ENCODE data around the gene ICE1. TPM values are rescaled to one million over a fixed set of nuclear protein-coding genes. Genes with fewer than 3 reads are reported as not detected.

The ICE1 gene
- total and polyA plus RNA-seq, 4 donors: 4.1 to 18.8 (median 9.5) TPM

- peaks cover 0 to 16% (median 14%) of the 10 kb centered on the region in 4 donors for H3K4me1 ChIP-seq (ENCODE audit: control insufficient read depth in 4 of 4, insufficient read depth in 4 of 4, low read length in 3 of 4)
- TF ChIP-seq TAF1 (conservative IDR thresholded peaks at IDR 0.05) (no peak), SP1 (IDR thresholded peaks at IDR 0.05) (no peak), EGR1 (IDR thresholded peaks at IDR 0.05; ENCODE audit: low read depth in 2 of 2) (no peak)
- WGBS: 76% methylated on average over 2 of the region's 2 CpGs
- H3K9me3 ChIP-seq (ENCODE audit: control insufficient read depth in 4 of 4, low read length in 3 of 4): no peaks in the 10 kb centered on the region
- DNase-seq (ENCODE audit: low spot score): no peak
- H3K36me3 ChIP-seq (ENCODE audit: control insufficient read depth in 4 of 4, insufficient read depth in 3 of 4, low read depth in 1 of 4, low read length in 3 of 4): no peaks in the 10 kb centered on the region
- H3K9ac ChIP-seq (ENCODE audit: low read depth in 1 of 2, low read length in 2 of 2): no peak overlapping the region
- H3K27me3 ChIP-seq (ENCODE audit: control insufficient read depth in 4 of 4, insufficient read depth in 4 of 4, low read length in 3 of 4): no peaks in the 10 kb centered on the region
- H3K4me3 ChIP-seq (ENCODE audit: low read depth in 1 of 3, low read length in 3 of 3): no peak overlapping the region
- no peak overlapping the region for H3K27ac ChIP-seq (ENCODE audit: low read depth in 1 of 2, low read length in 2 of 2)
Observed at GRCh38 chr5:5416733-5417132, 5.7 kb upstream of the ICE1 start.

DNA sequence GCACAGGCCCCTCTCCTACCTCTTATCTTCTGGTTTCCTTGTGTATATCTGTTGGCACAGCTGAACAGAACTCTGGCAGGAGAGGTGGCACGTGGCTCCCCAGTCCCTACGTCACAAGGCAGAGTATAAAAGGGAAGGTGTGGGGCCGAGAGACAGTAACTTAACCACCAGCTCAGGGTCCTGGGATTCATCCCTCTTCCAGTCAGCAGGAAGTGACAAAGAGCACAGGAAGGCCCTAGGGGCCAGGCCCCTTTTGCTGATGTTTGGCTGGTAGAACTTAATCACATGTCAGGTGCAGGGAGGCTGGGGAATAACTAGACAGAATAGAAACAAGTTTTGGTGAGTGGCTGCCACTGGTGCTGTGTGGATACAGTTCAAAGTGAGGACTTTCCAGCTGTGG is 4.5 kb upstream of the ICE1 start:
- TF ChIP-seq RXRA (IDR thresholded peaks at IDR 0.05) (no peak), HNF4A (conservative IDR thresholded peaks at IDR 0.05) (no peak), RAD21 (IDR thresholded peaks at IDR 0.05) (no peak), SP1 (IDR thresholded peaks at IDR 0.05) (no peak)

GRCh38 chr5:5418764-5419163 is 3.7 kb upstream of the ICE1 start:
- Histone ChIP-seq H3K27ac (ENCODE audit: low read depth in 1 of 2, low read length in 2 of 2) (no peak overlapping the region), H3K9me3 (ENCODE audit: control insufficient read depth in 4 of 4, low read length in 3 of 4) (no peaks in the 10 kb centered on the region), H3K4me1 (ENCODE audit: control insufficient read depth in 4 of 4, insufficient read depth in 4 of 4, low read length in 3 of 4) (peaks cover 0 to 26% (median 21%) of the 10 kb centered on the region in 4 donors), H3K4me3 (ENCODE audit: low read depth in 1 of 3, low read length in 3 of 3) (no peak overlapping the region), H3K27me3 (ENCODE audit: control insufficient read depth in 4 of 4, insufficient read depth in 4 of 4, low read length in 3 of 4) (no peaks in the 10 kb centered on the region), H3K36me3 (ENCODE audit: control insufficient read depth in 4 of 4, insufficient read depth in 3 of 4, low read depth in 1 of 4, low read length in 3 of 4) (no peaks in the 10 kb centered on the region), H3K9ac (ENCODE audit: low read depth in 1 of 2, low read length in 2 of 2) (no peak overlapping the region)
- 92% methylated on average over 7 of the region's 7 CpGs for WGBS
- TF ChIP-seq JUND (IDR thresholded peaks at IDR 0.05) (no peak), SP1 (IDR thresholded peaks at IDR 0.05) (no peak), MAX (IDR thresholded peaks at IDR 0.05) (no peak)
- DNase-seq (ENCODE audit: low spot score): no peak

More for the DNA sequence above, 4.5 kb upstream of the ICE1 start:
- no peak for DNase-seq (ENCODE audit: low spot score)
- H3K9me3 ChIP-seq (ENCODE audit: control insufficient read depth in 4 of 4, low read length in 3 of 4): no peaks in the 10 kb centered on the region
- peaks cover 0 to 18% (median 14%) of the 10 kb centered on the region in 4 donors for H3K4me1 ChIP-seq (ENCODE audit: control insufficient read depth in 4 of 4, insufficient read depth in 4 of 4, low read length in 3 of 4)
- 88% methylated on average over 3 of the region's 3 CpGs for WGBS
- H3K4me3 ChIP-seq (ENCODE audit: low read depth in 1 of 3, low read length in 3 of 3): no peak overlapping the region
- H3K27ac ChIP-seq (ENCODE audit: low read depth in 1 of 2, low read length in 2 of 2): no peak overlapping the region
- H3K9ac ChIP-seq (ENCODE audit: low read depth in 1 of 2, low read length in 2 of 2): no peak overlapping the region
- no peaks in the 10 kb centered on the region for H3K27me3 ChIP-seq (ENCODE audit: control insufficient read depth in 4 of 4, insufficient read depth in 4 of 4, low read length in 3 of 4)
- no peaks in the 10 kb centered on the region for H3K36me3 ChIP-seq (ENCODE audit: control insufficient read depth in 4 of 4, insufficient read depth in 3 of 4, low read depth in 1 of 4, low read length in 3 of 4)

- H3K4me1 ChIP-seq (ENCODE audit: control insufficient read depth in 4 of 4, insufficient read depth in 4 of 4, low read length in 3 of 4): peaks cover 4 to 33% (median 28%) of the 10 kb centered on the region in 4 donors
- no peak for DNase-seq (ENCODE audit: low spot score)
- no peak overlapping the region for H3K27ac ChIP-seq (ENCODE audit: low read depth in 1 of 2, low read length in 2 of 2)
- H3K9ac ChIP-seq (ENCODE audit: low read depth in 1 of 2, low read length in 2 of 2): no peak overlapping the region
- TF ChIP-seq MAX (IDR thresholded peaks at IDR 0.05): no peak
- TF ChIP-seq YY1 (IDR thresholded peaks at IDR 0.05): no peak
- TF ChIP-seq TAF1 (conservative IDR thresholded peaks at IDR 0.05): no peak
- no peak for TF ChIP-seq REST (IDR thresholded peaks at IDR 0.05)
- TF ChIP-seq CTCF (IDR thresholded peaks at IDR 0.05; ENCODE audit: low read depth, low read length, missing input control): peak; percentile 78
- TF ChIP-seq HNF4G (IDR thresholded peaks at IDR 0.05): no peak
- TF ChIP-seq JUND (IDR thresholded peaks at IDR 0.05): no peak
- no peak for TF ChIP-seq GABPA (IDR thresholded peaks at IDR 0.05 in 1 of 2, conservative IDR thresholded peaks at IDR 0.05 in 1 of 2)
- TF ChIP-seq RAD21 (IDR thresholded peaks at IDR 0.05): peak; percentile 91 to 94
- TF ChIP-seq FOXA1 (IDR thresholded peaks at IDR 0.05): no peak
- TF ChIP-seq ATF3 (IDR thresholded peaks at IDR 0.05): no peak
- H3K9me3 ChIP-seq (ENCODE audit: control insufficient read depth in 4 of 4, low read length in 3 of 4): no peaks in the 10 kb centered on the region
- no peak overlapping the region for H3K4me3 ChIP-seq (ENCODE audit: low read depth in 1 of 3, low read length in 3 of 3)
- WGBS: 42% methylated on average over 11 of the region's 11 CpGs
- H3K36me3 ChIP-seq (ENCODE audit: control insufficient read depth in 4 of 4, insufficient read depth in 3 of 4, low read depth in 1 of 4, low read length in 3 of 4): no peaks in the 10 kb centered on the region
- H3K27me3 ChIP-seq (ENCODE audit: control insufficient read depth in 4 of 4, insufficient read depth in 4 of 4, low read length in 3 of 4): no peaks in the 10 kb centered on the region
Observed at GRCh38 chr5:5419291-5420210, 2.9 kb upstream of the ICE1 start.
